SK-N-SH (cell line): ENCODE measurements around the gene PDCD1. TPM values are rescaled to one million over a fixed set of nuclear protein-coding genes. Genes with fewer than 3 reads are reported as not detected.
"Not testable (repeated sequence)": the region's sequence is repeated elsewhere in the genome, so short reads cannot be mapped to it uniquely, and the experiment has no call there.

ENCODE experiments used
- CTCF ChIA-PET: fragments of 300-600, 350-600 bp; formaldehyde crosslinking; extraction: SDS; loops from one replicate; lab custom pipeline; 2021; lab: Yijun Ruan, JAX
- POLR2A ChIA-PET: fragments of 350-600 bp; sonication (Branson Sonifier 250); formaldehyde crosslinking; extraction: SDS; loops from one replicate; lab custom pipeline; 2020; ENCODE audit warnings: antibody characterized with exemption, inconsistent platforms; lab: Yijun Ruan, JAX
- DNase-seq: peaks from one replicate; pipeline ENCODE4 v3.0.0; 2012
- H2AFZ ChIP-seq: fragments of 200-600 bp; sonication (generic); 2 replicates; pipeline ENCODE4 v1.8.1; 2016; ENCODE audit warnings: antibody characterized with exemption, mild to moderate bottlenecking, low read depth
- H3F3A ChIP-seq: fragments of 200-600 bp; sonication (generic); replicated peaks from 2 replicates; pipeline ENCODE3; 2016; ENCODE audit warnings: antibody characterized with exemption, mild to moderate bottlenecking; ENCODE audit not compliant: insufficient read depth
- H3K27ac ChIP-seq, 2 experiments: fragments of 200-500 bp in 1 of 2; fragments of 200-600 bp in 1 of 2; sonication (Bioruptor generic) in 1 of 2; sonication (generic), shearing (Covaris generic) in 1 of 2; 2 replicates each; pipeline versions ENCODE4 v1.5.1 to v1.6.1; 2014 to 2016; ENCODE audit warnings: low read depth in 2 of 2, inconsistent platforms in 1 of 2, low read length in 1 of 2, mild to moderate bottlenecking in 1 of 2, mixed read lengths in 1 of 2
- H3K27me3 ChIP-seq: fragments of 200-600 bp; sonication (generic), shearing (Covaris generic); 2 replicates; pipeline ENCODE4 v1.6.1; 2016; ENCODE audit warnings: mixed run types; ENCODE audit not compliant: insufficient read depth
- H3K36me3 ChIP-seq, 2 experiments: fragments of 200-500 bp in 1 of 2; fragments of 200-600 bp in 1 of 2; sonication (Bioruptor generic) in 1 of 2; sonication (generic) in 1 of 2; replicated peaks in 1 of 2; 2 replicates each; pipeline versions ENCODE3 to v1.5.1; 2014 to 2016; ENCODE audit warnings: low read length in 1 of 2, mild to moderate bottlenecking in 1 of 2; ENCODE audit not compliant: insufficient read depth in 2 of 2, control insufficient read depth in 1 of 2
- H3K4me1 ChIP-seq, 2 experiments: fragments of 200-500 bp in 1 of 2; fragments of 200-600 bp in 1 of 2; sonication (Bioruptor generic) in 1 of 2; sonication (generic), shearing (Covaris generic) in 1 of 2; 2 replicates each; pipeline versions ENCODE4 v1.5.1 to v1.6.1; 2014 to 2016; ENCODE audit warnings: low read depth in 1 of 2, low read length in 1 of 2, mixed run types in 1 of 2; ENCODE audit not compliant: insufficient read depth in 2 of 2, control insufficient read depth in 1 of 2
- H3K4me2 ChIP-seq: fragments of 200-600 bp; sonication (generic), shearing (Covaris generic); 2 replicates; pipeline ENCODE4 v1.6.1; 2017; ENCODE audit warnings: mixed run types
- H3K4me3 ChIP-seq, 2 experiments: fragments of 200-500 bp in 1 of 2; fragments of 200-600 bp in 1 of 2; sonication (Bioruptor generic) in 1 of 2; sonication (generic), shearing (Covaris generic) in 1 of 2; 2 replicates each; pipeline versions ENCODE4 v1.5.1 to v1.8.1; 2014 to 2016; ENCODE audit warnings: low read depth in 2 of 2, inconsistent platforms in 1 of 2, low read length in 1 of 2, mild to moderate bottlenecking in 1 of 2, mixed read lengths in 1 of 2, moderate library complexity in 1 of 2
- H3K79me2 ChIP-seq: fragments of 200-600 bp; sonication (generic); 2 replicates; pipeline ENCODE4 v1.8.1; 2017; ENCODE audit warnings: mild to moderate bottlenecking; ENCODE audit not compliant: insufficient read depth
- H3K9ac ChIP-seq: fragments of 200-600 bp; sonication (generic); 2 replicates; pipeline ENCODE4 v1.6.1; 2017; ENCODE audit warnings: mixed run types
- H3K9me2 ChIP-seq: fragments of 200-600 bp; sonication (generic); 2 replicates; pipeline ENCODE4 v1.6.1; 2017; ENCODE audit warnings: mixed run types
- H3K9me3 ChIP-seq: fragments of 200-600 bp; sonication (generic); 2 replicates; pipeline ENCODE4 v1.6.1; 2017; ENCODE audit warnings: mixed run types, mild to moderate bottlenecking, moderate library complexity
- H4K20me1 ChIP-seq: fragments of 200-600 bp; sonication (generic); 2 replicates; pipeline ENCODE4 v1.6.1; 2017; ENCODE audit warnings: mild to moderate bottlenecking, mixed run types; ENCODE audit not compliant: insufficient read depth
- CHD2 ChIP-seq: fragments of 150-350 bp; IDR thresholded peaks from 2 replicates; pipeline ENCODE4 v1.6.1; 2018; ENCODE audit warnings: low read length; ENCODE audit not compliant: partially characterized antibody
- CTCF ChIP-seq: fragments of 200-600 bp; sonication (generic); IDR thresholded peaks from 2 replicates; pipeline ENCODE4 v1.6.1; 2017; ENCODE audit warnings: antibody characterized with exemption, mild to moderate bottlenecking, moderate library complexity
- ELF1 ChIP-seq: IDR thresholded peaks from 2 replicates; pipeline ENCODE4 v1.4.0; 2012
- EP300 ChIP-seq, 2 experiments: IDR thresholded peaks; 2 replicates each; pipeline versions ENCODE4 v1.4.0 to v1.6.1; 2012; ENCODE audit warnings: borderline replicate concordance in 1 of 2, low read depth in 1 of 2, low read length in 1 of 2
- FOSL2 ChIP-seq: IDR thresholded peaks from 2 replicates; pipeline ENCODE4 v1.4.0; 2012; ENCODE audit warnings: low read depth, mild to moderate bottlenecking, moderate library complexity, borderline replicate concordance
- FOXJ3 ChIP-seq: sonication (generic); formaldehyde crosslinking; IDR thresholded peaks from 2 replicates; pipeline ENCODE4 v1.5.1; 2020; ENCODE audit warnings: mild to moderate bottlenecking, missing genetic modification reagents
- GABPA ChIP-seq: IDR thresholded peaks from 2 replicates; pipeline ENCODE4 v1.4.0; 2012; ENCODE audit warnings: low read depth, mild to moderate bottlenecking
- JUND ChIP-seq: IDR thresholded peaks from 2 replicates; pipeline ENCODE4 v1.4.0; 2012
- NFIC ChIP-seq: IDR thresholded peaks from 2 replicates; pipeline ENCODE4 v1.4.0; 2012; ENCODE audit warnings: borderline replicate concordance
- NRF1 ChIP-seq: IDR thresholded peaks from 2 replicates; pipeline ENCODE4 v1.6.1; 2012; ENCODE audit warnings: low read depth, mild to moderate bottlenecking, low read length
- POLR2AphosphoS5 ChIP-seq: IDR thresholded peaks from 2 replicates; pipeline ENCODE4 v1.6.1; 2012; ENCODE audit warnings: low read depth, low read length
- RAD21 ChIP-seq: IDR thresholded peaks from 2 replicates; pipeline ENCODE4 v1.6.1; 2012; ENCODE audit warnings: mild to moderate bottlenecking, low read length
- RCOR1 ChIP-seq: fragments of 150-350 bp; IDR thresholded peaks from 2 replicates; pipeline ENCODE4 v1.6.1; 2017; ENCODE audit warnings: antibody characterized with exemption, low read length
- RFX5 ChIP-seq: IDR thresholded peaks from 2 replicates; pipeline ENCODE4 v1.6.1; 2012; ENCODE audit warnings: mild to moderate bottlenecking, improper control_type of control experiment, low read length
- SMC3 ChIP-seq: IDR thresholded peaks from 2 replicates; pipeline ENCODE4 v1.6.1; 2012; ENCODE audit warnings: low read depth, low read length, improper control_type of control experiment
- TEAD4 ChIP-seq: IDR thresholded peaks from 2 replicates; pipeline ENCODE4 v1.4.0; 2012; ENCODE audit warnings: mild to moderate bottlenecking, borderline replicate concordance; ENCODE audit not compliant: insufficient read depth
- YY1 ChIP-seq: IDR thresholded peaks from 2 replicates; pipeline ENCODE4 v1.4.0; 2012; ENCODE audit warnings: low read depth, mild to moderate bottlenecking
- WGBS: methylation state at CpG from one replicate; pipeline ENCODE4 v1.1.6; 2017; ENCODE audit warnings: low lambda C conversion rate; 5-methylcytosine and 5-hydroxymethylcytosine counted together
- polyA plus RNA-seq, 3 experiments: library from polyadenylated mRNA; depleted of rRNA; stranded (reverse); fragments of >200 nt; gene quantifications; 2 replicates each; pipeline ENCODE4 v1.2.3, GENCODE V29; 2012
- TF ChIP-seq, protein P1 (sequence below): IDR thresholded peaks from 2 replicates; pipeline ENCODE4 v1.4.0; 2012; ENCODE audit warnings: low read depth
- TF ChIP-seq, protein P2 (sequence below): fragments of 150-350 bp; IDR thresholded peaks from 2 replicates; pipeline ENCODE4 v1.6.1; 2016; ENCODE audit warnings: mild to moderate bottlenecking, low read depth, low read length

The PDCD1 gene
- polyA plus RNA-seq, 1 of the 3 experiments (the other 2 are of a cell fraction), result not detected

- H3K4me1 ChIP-seq, result peaks cover 0 to 8% of the 10 kb centered on the region in 2 experiments; a peak in 1 of 4 replicates
- ChIA-PET POLR2A (no interaction called here), CTCF (no interaction called here)
- H4K20me1 ChIP-seq, result no peaks in the 10 kb centered on the region
- H3K9me2 ChIP-seq, result no peaks in the 10 kb centered on the region
- H3K4me3 ChIP-seq, result no peak overlapping the region
- no peak for TF ChIP-seq RCOR1
- TF ChIP-seq RFX5, result no peak
- no peak for TF ChIP-seq POLR2AphosphoS5
- no peak for TF ChIP-seq SMC3
- TF ChIP-seq TEAD4, result no peak
- TF ChIP-seq, protein P1, sequence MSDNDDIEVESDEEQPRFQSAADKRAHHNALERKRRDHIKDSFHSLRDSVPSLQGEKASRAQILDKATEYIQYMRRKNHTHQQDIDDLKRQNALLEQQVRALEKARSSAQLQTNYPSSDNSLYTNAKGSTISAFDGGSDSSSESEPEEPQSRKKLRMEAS, result no peak
- TF ChIP-seq CHD2, result no peak
- no peak for TF ChIP-seq NRF1
- TF ChIP-seq FOXJ3 (CRISPR knock-in tag), result no peak
- no peak for TF ChIP-seq FOSL2
- TF ChIP-seq YY1, result no peak
- TF ChIP-seq JUND, result no peak
- H3K4me2 ChIP-seq, result no peak overlapping the region
- WGBS, result 79% methylated on average over 23 of the region's 31 CpGs
- no peak overlapping the region for H2AFZ ChIP-seq
- peaks cover 7% of the 10 kb centered on the region for H3F3A ChIP-seq
- no peaks in the 10 kb centered on the region for H3K36me3 ChIP-seq
- H3K9ac ChIP-seq, result no peak overlapping the region
- H3K27me3 ChIP-seq, result no peaks in the 10 kb centered on the region
- peak; percentile 50 for DNase-seq
- no peak overlapping the region for H3K27ac ChIP-seq
- no peaks in the 10 kb centered on the region for H3K79me2 ChIP-seq
- no peaks in the 10 kb centered on the region for H3K9me3 ChIP-seq
Observed at GRCh38 chr2:241820625-241821384, 37.9 kb downstream of the PDCD1 start.

DNA sequence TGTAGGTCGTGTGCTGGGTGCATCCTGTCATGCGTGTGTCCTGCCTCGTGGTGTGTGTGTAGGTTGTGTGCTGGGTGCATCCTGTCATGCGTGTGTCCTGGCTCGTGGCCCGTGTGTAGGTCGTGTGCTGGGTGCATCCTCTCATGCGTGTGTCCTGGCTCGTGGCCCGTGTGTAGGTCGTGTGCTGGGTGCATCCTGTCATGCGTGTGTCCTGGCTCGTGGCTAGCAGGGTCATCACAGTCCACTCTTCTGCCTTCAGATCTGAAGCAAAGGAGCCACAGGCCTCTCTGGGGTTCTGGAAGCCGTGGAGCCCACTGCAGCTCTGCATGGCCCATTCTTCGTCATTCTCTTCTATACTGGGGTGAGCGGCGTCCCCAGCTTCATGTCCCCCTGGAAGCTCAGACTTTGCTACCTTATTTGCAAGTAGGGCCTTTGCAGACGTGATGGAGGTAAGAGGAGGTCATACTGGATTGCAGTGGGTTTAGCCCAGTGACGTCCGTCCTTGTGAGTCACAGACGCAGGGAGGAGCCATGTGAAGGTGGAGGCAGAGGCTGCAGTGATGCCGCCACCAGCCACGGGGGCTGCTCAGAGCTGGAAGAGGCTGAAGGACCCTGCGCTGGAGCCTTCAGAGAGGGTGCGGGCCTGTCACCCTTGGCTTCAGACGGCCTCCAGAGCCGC lies 38.6 kb downstream of the PDCD1 start:
- H3F3A ChIP-seq, H3K9me3 ChIP-seq, H3K4me1 ChIP-seq, H4K20me1 ChIP-seq, DNase-seq, H2AFZ ChIP-seq, H3K36me3 ChIP-seq, H3K27me3 ChIP-seq, POLR2A ChIA-PET, H3K4me3 ChIP-seq, H3K9me2 ChIP-seq, H3K9ac ChIP-seq, CTCF ChIA-PET, H3K79me2 ChIP-seq, H3K27ac ChIP-seq, H3K4me2 ChIP-seq: not testable (repeated sequence)
- WGBS, result 74% methylated on average over 24 of the region's 27 CpGs

- no peaks in the 10 kb centered on the region for H3K9me3 ChIP-seq
- CTCF ChIA-PET, result no interaction called here
- H3K4me1 ChIP-seq, result peaks cover 0 to 8% of the 10 kb centered on the region in 2 experiments; a peak in 1 of 4 replicates
- DNase-seq, result no peak
- WGBS, result 81% methylated on average over 10 of the region's 10 CpGs
- H3K9ac ChIP-seq, result no peak overlapping the region
- H3K79me2 ChIP-seq, result no peaks in the 10 kb centered on the region
- H3K9me2 ChIP-seq, result no peaks in the 10 kb centered on the region
- H3K27me3 ChIP-seq, result no peaks in the 10 kb centered on the region
- H3K27ac ChIP-seq, result no peak overlapping the region
- H3F3A ChIP-seq, result peaks cover 7% of the 10 kb centered on the region
- H4K20me1 ChIP-seq, result no peaks in the 10 kb centered on the region
- POLR2A ChIA-PET, result no interaction called here
- H3K4me3 ChIP-seq, result no peak overlapping the region
- no peak overlapping the region for H2AFZ ChIP-seq
- no peaks in the 10 kb centered on the region for H3K36me3 ChIP-seq
- H3K4me2 ChIP-seq, result no peak overlapping the region
- TF ChIP-seq GABPA, result no peak
- no peak for TF ChIP-seq JUND
- no peak for TF ChIP-seq TEAD4
- TF ChIP-seq, protein P2, sequence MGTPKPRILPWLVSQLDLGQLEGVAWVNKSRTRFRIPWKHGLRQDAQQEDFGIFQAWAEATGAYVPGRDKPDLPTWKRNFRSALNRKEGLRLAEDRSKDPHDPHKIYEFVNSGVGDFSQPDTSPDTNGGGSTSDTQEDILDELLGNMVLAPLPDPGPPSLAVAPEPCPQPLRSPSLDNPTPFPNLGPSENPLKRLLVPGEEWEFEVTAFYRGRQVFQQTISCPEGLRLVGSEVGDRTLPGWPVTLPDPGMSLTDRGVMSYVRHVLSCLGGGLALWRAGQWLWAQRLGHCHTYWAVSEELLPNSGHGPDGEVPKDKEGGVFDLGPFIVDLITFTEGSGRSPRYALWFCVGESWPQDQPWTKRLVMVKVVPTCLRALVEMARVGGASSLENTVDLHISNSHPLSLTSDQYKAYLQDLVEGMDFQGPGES, result no peak
- no peak for TF ChIP-seq EP300 (IDR thresholded peaks at IDR 0.05; ENCODE audit: borderline replicate concordance in 1 of 2, low read depth in 1 of 2, low read length in 1 of 2)
- no peak for TF ChIP-seq RCOR1
- TF ChIP-seq CTCF, result no peak
- TF ChIP-seq SMC3, result no peak
- no peak for TF ChIP-seq YY1
- no peak for TF ChIP-seq NFIC
- TF ChIP-seq ELF1, result no peak
- no peak for TF ChIP-seq CHD2
- no peak for TF ChIP-seq RAD21
Observed at GRCh38 chr2:241818943-241819270, 39.8 kb downstream of the PDCD1 start.
